SK-N-SH (cell line): ENCODE results near the gene PCDHGC5. TPM values are rescaled to one million over a fixed set of nuclear protein-coding genes. Genes with fewer than 3 reads are reported as not detected.

Experiments used
- CTCF ChIA-PET: fragments of 300-600, 350-600 bp; formaldehyde crosslinking; extraction: SDS; loops from one replicate; lab custom pipeline; 2021; lab: Yijun Ruan, JAX
- POLR2A ChIA-PET: fragments of 350-600 bp; sonication (Branson Sonifier 250); formaldehyde crosslinking; extraction: SDS; loops from one replicate; lab custom pipeline; 2020; ENCODE audit warnings: antibody characterized with exemption, inconsistent platforms; lab: Yijun Ruan, JAX
- DNase-seq: peaks from one replicate; pipeline ENCODE4 v3.0.0; 2012
- H2AFZ ChIP-seq: fragments of 200-600 bp; sonication (generic); 2 replicates; pipeline ENCODE4 v1.8.1; 2016; ENCODE audit warnings: antibody characterized with exemption, mild to moderate bottlenecking, low read depth
- H3F3A ChIP-seq: fragments of 200-600 bp; sonication (generic); replicated peaks from 2 replicates; pipeline ENCODE3; 2016; ENCODE audit warnings: antibody characterized with exemption, mild to moderate bottlenecking; ENCODE audit not compliant: insufficient read depth
- H3K27ac ChIP-seq, 2 experiments: fragments of 200-500 bp in 1 of 2; fragments of 200-600 bp in 1 of 2; sonication (Bioruptor generic) in 1 of 2; sonication (generic), shearing (Covaris generic) in 1 of 2; 2 replicates each; pipeline versions ENCODE4 v1.5.1 to v1.6.1; 2014 to 2016; ENCODE audit warnings: low read depth in 2 of 2, inconsistent platforms in 1 of 2, low read length in 1 of 2, mild to moderate bottlenecking in 1 of 2, mixed read lengths in 1 of 2
- H3K27me3 ChIP-seq: fragments of 200-600 bp; sonication (generic), shearing (Covaris generic); 2 replicates; pipeline ENCODE4 v1.6.1; 2016; ENCODE audit warnings: mixed run types; ENCODE audit not compliant: insufficient read depth
- H3K36me3 ChIP-seq, 2 experiments: fragments of 200-500 bp in 1 of 2; fragments of 200-600 bp in 1 of 2; sonication (Bioruptor generic) in 1 of 2; sonication (generic) in 1 of 2; replicated peaks in 1 of 2; 2 replicates each; pipeline versions ENCODE3 to v1.5.1; 2014 to 2016; ENCODE audit warnings: low read length in 1 of 2, mild to moderate bottlenecking in 1 of 2; ENCODE audit not compliant: insufficient read depth in 2 of 2, control insufficient read depth in 1 of 2
- H3K4me1 ChIP-seq, 2 experiments: fragments of 200-500 bp in 1 of 2; fragments of 200-600 bp in 1 of 2; sonication (Bioruptor generic) in 1 of 2; sonication (generic), shearing (Covaris generic) in 1 of 2; 2 replicates each; pipeline versions ENCODE4 v1.5.1 to v1.6.1; 2014 to 2016; ENCODE audit warnings: low read depth in 1 of 2, low read length in 1 of 2, mixed run types in 1 of 2; ENCODE audit not compliant: insufficient read depth in 2 of 2, control insufficient read depth in 1 of 2
- H3K4me2 ChIP-seq: fragments of 200-600 bp; sonication (generic), shearing (Covaris generic); 2 replicates; pipeline ENCODE4 v1.6.1; 2017; ENCODE audit warnings: mixed run types
- H3K4me3 ChIP-seq, 2 experiments: fragments of 200-500 bp in 1 of 2; fragments of 200-600 bp in 1 of 2; sonication (Bioruptor generic) in 1 of 2; sonication (generic), shearing (Covaris generic) in 1 of 2; 2 replicates each; pipeline versions ENCODE4 v1.5.1 to v1.8.1; 2014 to 2016; ENCODE audit warnings: low read depth in 2 of 2, inconsistent platforms in 1 of 2, low read length in 1 of 2, mild to moderate bottlenecking in 1 of 2, mixed read lengths in 1 of 2, moderate library complexity in 1 of 2
- H3K79me2 ChIP-seq: fragments of 200-600 bp; sonication (generic); 2 replicates; pipeline ENCODE4 v1.8.1; 2017; ENCODE audit warnings: mild to moderate bottlenecking; ENCODE audit not compliant: insufficient read depth
- H3K9ac ChIP-seq: fragments of 200-600 bp; sonication (generic); 2 replicates; pipeline ENCODE4 v1.6.1; 2017; ENCODE audit warnings: mixed run types
- H3K9me2 ChIP-seq: fragments of 200-600 bp; sonication (generic); 2 replicates; pipeline ENCODE4 v1.6.1; 2017; ENCODE audit warnings: mixed run types
- H3K9me3 ChIP-seq: fragments of 200-600 bp; sonication (generic); 2 replicates; pipeline ENCODE4 v1.6.1; 2017; ENCODE audit warnings: mixed run types, mild to moderate bottlenecking, moderate library complexity
- H4K20me1 ChIP-seq: fragments of 200-600 bp; sonication (generic); 2 replicates; pipeline ENCODE4 v1.6.1; 2017; ENCODE audit warnings: mild to moderate bottlenecking, mixed run types; ENCODE audit not compliant: insufficient read depth
- EZH2phosphoT487 ChIP-seq: fragments of 200-600 bp; sonication (generic); IDR thresholded peaks from 2 replicates; pipeline ENCODE4 v1.6.1; 2017; ENCODE audit warnings: low read depth, mixed run types, mild to moderate bottlenecking, antibody characterized with exemption, moderate library complexity, borderline replicate concordance
- FOSL2 ChIP-seq: IDR thresholded peaks from 2 replicates; pipeline ENCODE4 v1.4.0; 2012; ENCODE audit warnings: low read depth, mild to moderate bottlenecking, moderate library complexity, borderline replicate concordance
- FOXM1 ChIP-seq: IDR thresholded peaks from 2 replicates; pipeline ENCODE4 v1.4.0; 2012; ENCODE audit warnings: low read depth, mild to moderate bottlenecking
- JUND ChIP-seq: IDR thresholded peaks from 2 replicates; pipeline ENCODE4 v1.4.0; 2012
- MXI1 ChIP-seq: IDR thresholded peaks from 2 replicates; pipeline ENCODE4 v1.6.1; 2012; ENCODE audit warnings: mild to moderate bottlenecking, low read depth, low read length, improper control_type of control experiment
- POLR2AphosphoS5 ChIP-seq: IDR thresholded peaks from 2 replicates; pipeline ENCODE4 v1.6.1; 2012; ENCODE audit warnings: low read depth, low read length
- RAD21 ChIP-seq: IDR thresholded peaks from 2 replicates; pipeline ENCODE4 v1.6.1; 2012; ENCODE audit warnings: mild to moderate bottlenecking, low read length
- RCOR1 ChIP-seq: fragments of 150-350 bp; IDR thresholded peaks from 2 replicates; pipeline ENCODE4 v1.6.1; 2017; ENCODE audit warnings: antibody characterized with exemption, low read length
- SIN3A ChIP-seq: IDR thresholded peaks from 2 replicates; pipeline ENCODE4 v1.6.1; 2012; ENCODE audit warnings: low read depth, mild to moderate bottlenecking, low read length, moderate library complexity, borderline replicate concordance
- TEAD4 ChIP-seq: IDR thresholded peaks from 2 replicates; pipeline ENCODE4 v1.4.0; 2012; ENCODE audit warnings: mild to moderate bottlenecking, borderline replicate concordance; ENCODE audit not compliant: insufficient read depth
- YY1 ChIP-seq: IDR thresholded peaks from 2 replicates; pipeline ENCODE4 v1.4.0; 2012; ENCODE audit warnings: low read depth, mild to moderate bottlenecking
- WGBS: methylation state at CpG from one replicate; pipeline ENCODE4 v1.1.6; 2017; ENCODE audit warnings: low lambda C conversion rate; 5-methylcytosine and 5-hydroxymethylcytosine counted together
- polyA plus RNA-seq, 3 experiments: library from polyadenylated mRNA; depleted of rRNA; stranded (reverse); fragments of >200 nt; gene quantifications; 2 replicates each; pipeline ENCODE4 v1.2.3, GENCODE V29; 2012
- TF ChIP-seq, protein P1 (sequence below): fragments of 200-600 bp; sonication (generic); IDR thresholded peaks from 2 replicates; pipeline ENCODE4 v1.6.1; 2017; ENCODE audit warnings: antibody characterized with exemption, mild to moderate bottlenecking, moderate library complexity
- TF ChIP-seq, protein P2 (sequence below): IDR thresholded peaks from 2 replicates; pipeline ENCODE4 v1.4.0; 2012; ENCODE audit warnings: low read depth, borderline replicate concordance
- TF ChIP-seq, protein P3 (sequence below): IDR thresholded peaks from 2 replicates; pipeline ENCODE4; 2012
- TF ChIP-seq, protein P4 (sequence below): IDR thresholded peaks from 2 replicates; pipeline ENCODE4 v1.4.0; 2012; ENCODE audit warnings: low read depth, borderline replicate concordance

Gene PCDHGC5
- polyA plus RNA-seq, 1 of the 3 experiments (the other 2 are of a cell fraction) = 2.0 TPM

GRCh38 chr5:141487131-141487530, 1.8 kb upstream of the PCDHGC5 start:
- CTCF ChIA-PET = interaction anchor here (0.6 to 7.9 kb wide), 5 partner anchors 9 to 77 kb away, joined by 3 to 75 read pairs (median 4); no protein-coding TSS in a partner anchor
- Histone ChIP-seq H3K9me3 (no peaks in the 10 kb centered on the region), H3K36me3 (peaks cover 21 to 53% of the 10 kb centered on the region in 2 experiments), H4K20me1 (peaks cover 52% of the 10 kb centered on the region; the same call in 1 of the 2 replicates), H3K9ac (no peak overlapping the region), H3K4me2 (no peak overlapping the region), H3K4me3 (no peak overlapping the region), H3K27me3 (no peaks in the 10 kb centered on the region), H3F3A (peaks cover 9% of the 10 kb centered on the region), H2AFZ (no peak overlapping the region), H3K9me2 (no peaks in the 10 kb centered on the region), H3K4me1 (peaks cover 30 to 42% of the 10 kb centered on the region in 2 experiments), H3K27ac (peak overlapping the region in 1 of 2 experiments; percentile 75; a peak in 2 of 4 replicates), H3K79me2 (peaks cover 88% of the 10 kb centered on the region)
- POLR2A ChIA-PET = interaction anchor here (0.6 kb wide), 1 partner anchor 9 kb away, joined by 4 read pairs; no protein-coding TSS in a partner anchor
- WGBS = 87% methylated on average over 6 of the region's 7 CpGs
- DNase-seq = no peak
- no peak for TF ChIP-seq RCOR1
- no peak for TF ChIP-seq MXI1
- TF ChIP-seq, protein P1, sequence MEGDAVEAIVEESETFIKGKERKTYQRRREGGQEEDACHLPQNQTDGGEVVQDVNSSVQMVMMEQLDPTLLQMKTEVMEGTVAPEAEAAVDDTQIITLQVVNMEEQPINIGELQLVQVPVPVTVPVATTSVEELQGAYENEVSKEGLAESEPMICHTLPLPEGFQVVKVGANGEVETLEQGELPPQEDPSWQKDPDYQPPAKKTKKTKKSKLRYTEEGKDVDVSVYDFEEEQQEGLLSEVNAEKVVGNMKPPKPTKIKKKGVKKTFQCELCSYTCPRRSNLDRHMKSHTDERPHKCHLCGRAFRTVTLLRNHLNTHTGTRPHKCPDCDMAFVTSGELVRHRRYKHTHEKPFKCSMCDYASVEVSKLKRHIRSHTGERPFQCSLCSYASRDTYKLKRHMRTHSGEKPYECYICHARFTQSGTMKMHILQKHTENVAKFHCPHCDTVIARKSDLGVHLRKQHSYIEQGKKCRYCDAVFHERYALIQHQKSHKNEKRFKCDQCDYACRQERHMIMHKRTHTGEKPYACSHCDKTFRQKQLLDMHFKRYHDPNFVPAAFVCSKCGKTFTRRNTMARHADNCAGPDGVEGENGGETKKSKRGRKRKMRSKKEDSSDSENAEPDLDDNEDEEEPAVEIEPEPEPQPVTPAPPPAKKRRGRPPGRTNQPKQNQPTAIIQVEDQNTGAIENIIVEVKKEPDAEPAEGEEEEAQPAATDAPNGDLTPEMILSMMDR = no peak
- TF ChIP-seq POLR2AphosphoS5 = no peak
- no peak for TF ChIP-seq FOSL2
- no peak for TF ChIP-seq TEAD4
- no peak for TF ChIP-seq SIN3A
- no peak for TF ChIP-seq FOXM1
- TF ChIP-seq, protein P2, sequence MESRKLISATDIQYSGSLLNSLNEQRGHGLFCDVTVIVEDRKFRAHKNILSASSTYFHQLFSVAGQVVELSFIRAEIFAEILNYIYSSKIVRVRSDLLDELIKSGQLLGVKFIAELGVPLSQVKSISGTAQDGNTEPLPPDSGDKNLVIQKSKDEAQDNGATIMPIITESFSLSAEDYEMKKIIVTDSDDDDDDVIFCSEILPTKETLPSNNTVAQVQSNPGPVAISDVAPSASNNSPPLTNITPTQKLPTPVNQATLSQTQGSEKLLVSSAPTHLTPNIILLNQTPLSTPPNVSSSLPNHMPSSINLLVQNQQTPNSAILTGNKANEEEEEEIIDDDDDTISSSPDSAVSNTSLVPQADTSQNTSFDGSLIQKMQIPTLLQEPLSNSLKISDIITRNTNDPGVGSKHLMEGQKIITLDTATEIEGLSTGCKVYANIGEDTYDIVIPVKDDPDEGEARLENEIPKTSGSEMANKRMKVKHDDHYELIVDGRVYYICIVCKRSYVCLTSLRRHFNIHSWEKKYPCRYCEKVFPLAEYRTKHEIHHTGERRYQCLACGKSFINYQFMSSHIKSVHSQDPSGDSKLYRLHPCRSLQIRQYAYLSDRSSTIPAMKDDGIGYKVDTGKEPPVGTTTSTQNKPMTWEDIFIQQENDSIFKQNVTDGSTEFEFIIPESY = no peak
- no peak for TF ChIP-seq YY1
- TF ChIP-seq, protein P3, sequence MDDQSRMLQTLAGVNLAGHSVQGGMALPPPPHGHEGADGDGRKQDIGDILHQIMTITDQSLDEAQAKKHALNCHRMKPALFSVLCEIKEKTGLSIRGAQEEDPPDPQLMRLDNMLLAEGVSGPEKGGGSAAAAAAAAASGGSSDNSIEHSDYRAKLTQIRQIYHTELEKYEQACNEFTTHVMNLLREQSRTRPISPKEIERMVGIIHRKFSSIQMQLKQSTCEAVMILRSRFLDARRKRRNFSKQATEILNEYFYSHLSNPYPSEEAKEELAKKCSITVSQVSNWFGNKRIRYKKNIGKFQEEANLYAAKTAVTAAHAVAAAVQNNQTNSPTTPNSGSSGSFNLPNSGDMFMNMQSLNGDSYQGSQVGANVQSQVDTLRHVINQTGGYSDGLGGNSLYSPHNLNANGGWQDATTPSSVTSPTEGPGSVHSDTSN = no peak
- no peak for TF ChIP-seq EZH2phosphoT487
- TF ChIP-seq, protein P4, sequence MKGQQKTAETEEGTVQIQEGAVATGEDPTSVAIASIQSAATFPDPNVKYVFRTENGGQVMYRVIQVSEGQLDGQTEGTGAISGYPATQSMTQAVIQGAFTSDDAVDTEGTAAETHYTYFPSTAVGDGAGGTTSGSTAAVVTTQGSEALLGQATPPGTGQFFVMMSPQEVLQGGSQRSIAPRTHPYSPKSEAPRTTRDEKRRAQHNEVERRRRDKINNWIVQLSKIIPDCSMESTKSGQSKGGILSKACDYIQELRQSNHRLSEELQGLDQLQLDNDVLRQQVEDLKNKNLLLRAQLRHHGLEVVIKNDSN = no peak
- no peak for TF ChIP-seq JUND
- TF ChIP-seq RAD21 = no peak
